ENCODE data around the gene ZNF32.

Gene ZNF32, protein sequence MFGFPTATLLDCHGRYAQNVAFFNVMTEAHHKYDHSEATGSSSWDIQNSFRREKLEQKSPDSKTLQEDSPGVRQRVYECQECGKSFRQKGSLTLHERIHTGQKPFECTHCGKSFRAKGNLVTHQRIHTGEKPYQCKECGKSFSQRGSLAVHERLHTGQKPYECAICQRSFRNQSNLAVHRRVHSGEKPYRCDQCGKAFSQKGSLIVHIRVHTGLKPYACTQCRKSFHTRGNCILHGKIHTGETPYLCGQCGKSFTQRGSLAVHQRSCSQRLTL

GRCh38 chr10:43648398-43649184, at the start of gene ZNF32:
Gene ZNF32, minus strand, starts transcription at chr10:43648881. Its CDS starts 2,748 bp downstream, at chr10:43646133.
- no peak for TF ChIP-seq CTCF (IDR thresholded peaks at IDR 0.05; ENCODE audit: low read depth, low read length)
- DNase-seq (ENCODE audit: low read depth in 2 of 2) = peak; percentile 86 to 90
- peak within 1 kb of the TSS; percentile 55 to 64 for H3K4me3 ChIP-seq (replicated peaks in 1 of 2; ENCODE audit: low read depth in 2 of 2, low read length in 2 of 2)

DNA sequence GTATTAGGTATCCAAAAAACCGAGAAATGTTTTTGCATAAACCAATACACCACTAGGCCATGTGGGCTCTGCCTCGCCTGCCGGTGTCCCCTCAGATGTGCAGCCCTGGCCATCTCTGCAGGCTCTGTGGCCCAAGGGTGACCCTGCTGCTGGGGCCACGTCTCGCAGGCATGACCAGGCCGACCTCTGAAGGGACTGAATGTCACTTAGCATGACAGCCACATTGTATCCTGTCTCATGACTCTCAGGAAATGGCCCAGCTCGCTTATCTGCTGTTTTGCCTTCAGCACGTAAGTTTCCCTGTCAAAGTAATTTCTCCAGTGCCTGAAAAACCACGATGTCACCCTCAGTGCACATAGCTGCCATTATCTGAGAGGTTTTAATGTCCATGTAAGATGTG, 49.5 kb upstream of the ZNF32 start:
- no peak overlapping the region for H3K4me3 ChIP-seq (replicated peaks in 1 of 2; ENCODE audit: low read depth in 2 of 2, low read length in 2 of 2)
- DNase-seq (ENCODE audit: low read depth in 2 of 2) = no peak
- TF ChIP-seq CTCF (IDR thresholded peaks at IDR 0.05; ENCODE audit: low read depth, low read length) = no peak

DNA sequence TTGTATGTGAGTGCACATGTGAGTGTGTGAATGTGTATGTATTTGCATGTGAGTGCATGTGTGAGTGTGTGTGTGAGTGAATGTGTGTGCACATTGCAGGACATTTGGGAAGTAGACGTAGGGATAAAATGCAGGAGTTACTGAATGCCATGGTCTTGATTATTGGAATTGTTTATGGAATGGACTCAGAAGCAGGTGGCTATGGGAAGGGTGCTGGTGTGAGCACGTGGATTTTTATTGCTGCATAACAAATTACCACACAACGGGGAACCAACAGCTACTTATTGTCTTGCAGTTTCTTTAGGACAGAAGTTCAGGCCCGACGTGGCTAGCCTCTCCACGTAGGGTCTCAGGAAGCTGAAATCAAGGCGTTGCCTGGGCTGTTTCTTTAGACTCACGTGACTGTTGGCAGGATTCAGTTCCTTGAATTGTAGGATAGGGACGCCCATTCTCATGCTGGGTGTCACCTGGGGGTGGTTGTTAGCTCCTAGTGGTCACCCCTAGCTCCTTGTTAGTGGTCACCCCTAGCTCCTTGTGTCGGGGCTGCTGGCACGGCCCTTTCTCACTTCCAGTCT, 48.3 kb upstream of the ZNF32 start:
- TF ChIP-seq CTCF (IDR thresholded peaks at IDR 0.05; ENCODE audit: low read depth, low read length) = no peak
- no peak for DNase-seq (ENCODE audit: low read depth in 2 of 2)
- H3K4me3 ChIP-seq (replicated peaks in 1 of 2; ENCODE audit: low read depth in 2 of 2, low read length in 2 of 2) = no peak overlapping the region

DNA sequence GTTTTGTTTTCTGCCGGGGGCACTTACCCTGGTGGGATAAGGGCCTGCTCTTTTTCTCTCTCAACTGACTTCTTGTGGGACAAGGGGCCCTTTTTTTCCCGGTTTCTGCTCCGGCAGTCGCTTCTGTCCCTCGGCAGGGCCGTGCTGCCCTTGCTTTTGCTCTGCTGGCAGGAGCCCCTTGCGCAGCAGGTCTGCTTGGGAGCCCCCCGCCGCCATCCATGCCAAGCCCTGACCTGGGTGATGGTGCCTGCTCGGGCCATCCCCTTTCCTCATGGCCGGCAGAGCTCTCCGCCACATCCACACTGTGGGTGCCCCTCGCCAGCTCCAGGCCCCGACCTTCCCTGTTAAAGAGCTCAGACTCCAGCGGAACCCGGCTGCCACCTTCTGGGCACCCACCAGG, 47.0 kb upstream of the ZNF32 start:
- no peak for DNase-seq (ENCODE audit: low read depth in 2 of 2)
- no peak overlapping the region for H3K4me3 ChIP-seq (replicated peaks in 1 of 2; ENCODE audit: low read depth in 2 of 2, low read length in 2 of 2)
- no peak for TF ChIP-seq CTCF (IDR thresholded peaks at IDR 0.05; ENCODE audit: low read depth, low read length)

DNA sequence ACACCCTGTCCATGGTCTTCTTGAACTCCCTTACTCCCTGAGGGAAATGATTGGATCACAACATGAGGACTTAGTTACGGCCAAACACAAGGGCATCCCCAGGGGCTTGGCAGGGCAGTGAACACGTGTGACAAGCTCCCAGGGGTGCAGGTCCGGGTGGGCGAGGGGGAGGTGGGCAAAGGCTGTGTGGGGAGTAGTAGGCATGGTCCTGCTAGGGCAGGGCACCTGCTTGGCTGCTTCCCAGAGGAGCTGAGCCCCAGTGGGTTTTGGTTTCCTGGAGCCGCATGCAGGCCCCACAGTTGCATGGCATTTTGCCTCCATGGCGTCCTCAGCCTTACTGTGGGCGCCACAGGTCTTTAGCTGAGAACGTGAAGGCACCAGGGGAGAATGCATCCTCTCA, 46.6 kb upstream of the ZNF32 start:
- DNase-seq (ENCODE audit: low read depth in 2 of 2) = no peak
- TF ChIP-seq CTCF (IDR thresholded peaks at IDR 0.05; ENCODE audit: low read depth, low read length) = no peak
- no peak overlapping the region for H3K4me3 ChIP-seq (replicated peaks in 1 of 2; ENCODE audit: low read depth in 2 of 2, low read length in 2 of 2)

DNA sequence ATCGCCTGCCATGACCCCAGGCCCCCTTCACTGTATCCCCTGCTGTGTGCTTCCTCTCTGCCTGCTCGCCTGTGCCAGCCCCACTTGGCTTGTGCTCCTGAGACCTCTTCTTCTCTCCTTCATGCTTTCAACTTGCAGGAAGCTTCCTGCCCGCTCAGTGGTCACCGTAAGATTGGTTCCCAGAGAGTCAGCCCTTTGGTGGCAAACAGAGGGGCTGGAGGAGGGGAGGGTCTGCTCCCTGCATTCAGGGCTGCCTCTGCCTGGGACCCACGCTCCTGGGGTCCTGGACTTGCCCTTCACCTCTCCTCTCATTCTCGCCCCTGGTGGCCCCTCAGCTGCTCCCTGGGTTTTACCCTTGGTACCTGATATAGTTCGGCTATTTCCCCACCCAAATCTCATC, 45.8 kb upstream of the ZNF32 start:
- DNase-seq (ENCODE audit: low read depth in 2 of 2) = no peak
- TF ChIP-seq CTCF (IDR thresholded peaks at IDR 0.05; ENCODE audit: low read depth, low read length) = no peak
- H3K4me3 ChIP-seq (replicated peaks in 1 of 2; ENCODE audit: low read depth in 2 of 2, low read length in 2 of 2) = no peak overlapping the region
